B cell (primary cell): ENCODE data around the gene CPNE9. TPM values are rescaled to one million over a fixed set of nuclear protein-coding genes. Genes with fewer than 3 reads are reported as not detected.

Experiments used
- ATAC-seq: fragments of 200-7000 bp; cut with Tn5 transposase; one replicate; pipeline ENCODE4 v1.10.0; 2021; ENCODE audit warnings: low read depth, mild to moderate bottlenecking, moderate number of reproducible peaks, moderate library complexity
- CTCF ChIA-PET: fragments of 350-600 bp; sonication (Branson Sonifier 250); formaldehyde crosslinking; loops from one replicate; lab custom pipeline; 2021; ENCODE audit warnings: antibody characterized with exemption, inconsistent platforms; lab: Charles Lee
- POLR2A ChIA-PET: fragments of 350-600 bp; sonication (Branson Sonifier 250); formaldehyde crosslinking; loops from one replicate; lab custom pipeline; 2021; ENCODE audit warnings: antibody characterized with exemption; lab: Charles Lee
- DNase-seq: peaks from one replicate; pipeline ENCODE4 v3.0.0; 2013
- H2AFZ ChIP-seq: 2 replicates; pipeline ENCODE4 v1.6.1; 2012; ENCODE audit warnings: mild to moderate bottlenecking, low read depth, low read length; ENCODE audit not compliant: insufficient read depth, poor library complexity, severe bottlenecking
- H3K27ac ChIP-seq, 2 donors: 1 replicate in 1 of 2; 2 replicates in 1 of 2; pipeline ENCODE4 v1.5.1; 2012 to 2013; ENCODE audit warnings: low read length in 2 of 2, mild to moderate bottlenecking in 2 of 2, moderate library complexity in 1 of 2
- H3K27me3 ChIP-seq, 4 experiments: fragments of 200-600 bp in 1 of 4; sonication (generic) in 1 of 4; replicated peaks in 1 of 4; 1 replicate in 2 of 4; 2 replicates in 2 of 4; pipeline versions ENCODE4 v1.6.1 to v1.7.0; 2013 to 2016; ENCODE audit warnings: low read length in 3 of 4, mild to moderate bottlenecking in 2 of 4, mixed read lengths in 1 of 4, moderate library complexity in 1 of 4; ENCODE audit not compliant: insufficient read depth in 4 of 4, control insufficient read depth in 3 of 4; ENCODE audit errors: control extremely low read depth in 1 of 4
- H3K36me3 ChIP-seq, 2 experiments: replicated peaks in 1 of 2; 1 replicate in 1 of 2; 2 replicates in 1 of 2; pipeline versions ENCODE4 v1.6.1 to v1.7.1; 2013; ENCODE audit warnings: low read length in 1 of 2; ENCODE audit not compliant: insufficient read depth in 2 of 2, control insufficient read depth in 1 of 2; ENCODE audit errors: control extremely low read depth in 1 of 2, extremely low read depth in 1 of 2
- H3K4me1 ChIP-seq, 2 donors: fragments of 200-600 bp in 1 of 2; sonication (generic) in 1 of 2; 1 replicate in 1 of 2; 2 replicates in 1 of 2; pipeline versions ENCODE4 v1.5.1 to v1.6.1; 2013 to 2017; ENCODE audit warnings: low read length in 2 of 2; ENCODE audit not compliant: control insufficient read depth in 2 of 2, insufficient read depth in 2 of 2
- H3K4me2 ChIP-seq: replicated peaks from 2 replicates; pipeline ENCODE3; 2012; ENCODE audit warnings: mild to moderate bottlenecking, low read depth, low read length; ENCODE audit not compliant: poor library complexity, severe bottlenecking
- H3K4me3 ChIP-seq, 5 experiments: fragments of 200-600 bp in 1 of 5; sonication (generic) in 1 of 5; 1 replicate in 3 of 5; 2 replicates in 2 of 5; pipeline versions ENCODE4 v1.5.1 to v1.7.0; 2011 to 2016; ENCODE audit warnings: low read length in 4 of 5, mild to moderate bottlenecking in 4 of 5, low read depth in 2 of 5, control low read depth in 1 of 5, moderate library complexity in 1 of 5; ENCODE audit not compliant: insufficient read depth in 1 of 5; ENCODE audit errors: control extremely low read depth in 1 of 5, extremely low read depth in 1 of 5
- H3K79me2 ChIP-seq: fragments of 200-600 bp; sonication (generic); one replicate; pipeline ENCODE4 v1.6.0; 2016; ENCODE audit warnings: low read length; ENCODE audit not compliant: control insufficient read depth, insufficient read depth
- H3K9ac ChIP-seq: fragments of 200-600 bp; sonication (generic); 2 replicates; pipeline ENCODE4 v1.6.1; 2017; ENCODE audit warnings: mild to moderate bottlenecking, low read length, moderate library complexity
- H3K9me3 ChIP-seq, 3 donors: one replicate each; pipeline versions ENCODE4 v1.6.1 to v1.7.1; 2013; ENCODE audit warnings: low read length in 2 of 3; ENCODE audit not compliant: control insufficient read depth in 2 of 3, insufficient read depth in 1 of 3; ENCODE audit errors: control extremely low read depth in 1 of 3
- H4K20me1 ChIP-seq: 2 replicates; pipeline ENCODE4 v1.6.0; 2012; ENCODE audit warnings: mild to moderate bottlenecking, low read length; ENCODE audit not compliant: insufficient read depth, control insufficient read depth, poor library complexity, severe bottlenecking
- H3K27ac Mint-ChIP-seq: one replicate; pipeline ENCODE4 v1.8.0; 2021; ENCODE audit warnings: mixed read lengths
- H3K27me3 Mint-ChIP-seq: one replicate; pipeline ENCODE4 v1.8.0; 2021; ENCODE audit warnings: mixed read lengths
- H3K4me1 Mint-ChIP-seq: one replicate; pipeline ENCODE4 v1.8.0; 2021; ENCODE audit warnings: mixed read lengths
- H3K4me3 Mint-ChIP-seq: one replicate; pipeline ENCODE4 v1.8.0; 2021; ENCODE audit warnings: mixed read lengths
- H3K9me3 Mint-ChIP-seq: one replicate; pipeline ENCODE4 v1.8.0; 2022; ENCODE audit warnings: mixed read lengths; ENCODE audit not compliant: insufficient read depth
- CTCF ChIP-seq: fragments of 200-600 bp; IDR thresholded peaks from one replicate; pipeline ENCODE4 v1.8.0; 2022; ENCODE audit warnings: antibody characterized with exemption, mild to moderate bottlenecking
- EZH2 ChIP-seq: IDR thresholded peaks from 2 replicates; pipeline ENCODE4 v1.6.1; 2012; ENCODE audit warnings: borderline replicate concordance, low read depth, mild to moderate bottlenecking, moderate library complexity, low read length; ENCODE audit not compliant: insufficient read depth, poor library complexity, severe bottlenecking
- WGBS: methylation state at CpG from one replicate; pipeline ENCODE4 v1.1.5; 2013; ENCODE audit warnings: missing lambda C conversion rate; ENCODE audit not compliant: insufficient coverage; 5-methylcytosine and 5-hydroxymethylcytosine counted together
- intact Hi-C: fragments of 100-400 bp; cut with micrococcal nuclease; formaldehyde crosslinking; loops from one replicate; pipeline ENCODE4 v1.10.0; 2022
- polyA plus RNA-seq: library from polyadenylated mRNA; depleted of rRNA; stranded (reverse); fragments of >200 nt; gene quantifications from 2 replicates; pipeline ENCODE4 v1.2.3, GENCODE V29; 2012
- total RNA-seq, 2 donors: library from RNA; stranded (reverse); fragments of 120-200 nt in 1 of 2; gene quantifications; 1 replicate in 1 of 2; 2 replicates in 1 of 2; pipeline versions ENCODE4 v1.2.3 to v1.2.4, GENCODE V29; 2013 to 2022

CPNE9 gene
- total and polyA plus RNA-seq, 2 donors (not counting 1 experiment from before 2014, with no cell fraction given) = 0.30 to 0.37 TPM

GRCh38 chr3:9769426-9770275 lies 66.0 kb downstream of the CPNE9 start, which contains the start of gene CAMK1:
Gene CAMK1, minus strand, starts transcription at chr3:9769947. Its CDS starts 2,198 bp downstream, at chr3:9767749.
- H3K9me3 Mint-ChIP-seq = no peaks in the 10 kb centered on the region
- intact Hi-C loops = loop anchor here (1.0 kb wide), 1 partner anchor 40 kb away; no protein-coding TSS in a partner anchor
- H3K27ac Mint-ChIP-seq = no peak within 1 kb of the TSS
- Histone ChIP-seq H3K9me3 (no peaks in the 10 kb centered on the region), H3K27me3 (peaks cover 0 to 12% (median 2%) of the 10 kb centered on the region in 4 experiments), H3K79me2 (no peaks in the 10 kb centered on the region), H3K27ac (no peak within 1 kb of the TSS), H3K9ac (peak within 1 kb of the TSS; percentile 65), H3K4me2 (peak within 1 kb of the TSS; percentile 91), H4K20me1 (no peaks in the 10 kb centered on the region), H2AFZ (peak within 1 kb of the TSS; percentile 69), H3K4me1 (peaks cover 17 to 18% of the 10 kb centered on the region in 2 donors), H3K4me3 (peak within 1 kb of the TSS; percentile 38 to 63 (median 39)), H3K36me3 (peaks cover 0 to 2% of the 10 kb centered on the region in 2 experiments)
- TF ChIP-seq CTCF (no peak), EZH2 (no peak)
- H3K4me3 Mint-ChIP-seq = peak within 1 kb of the TSS; percentile 67
- peaks cover 21% of the 10 kb centered on the region for H3K4me1 Mint-ChIP-seq
- ATAC-seq (peak; percentile 81), DNase-seq (peak; percentile 49)
- H3K27me3 Mint-ChIP-seq = peaks cover 5% of the 10 kb centered on the region
- WGBS = 16% methylated on average over 49 of the region's 49 CpGs
- POLR2A ChIA-PET = interaction anchor here (1.2 to 1.7 kb wide), 2 partner anchors 18 to 23 kb away, joined by 3 to 7 read pairs; partner anchors contain the start of gene TADA3
- CTCF ChIA-PET = interaction anchor here (1.1 kb wide), 2 partner anchors 12 to 13 kb away, joined by 3 read pairs; no protein-coding TSS in a partner anchor
